Activated CD4-positive, alpha-beta T cell treated with anti-CD3 and anti-CD28 coated beads, Interleukin-2, amount 50 U/mL, for 1 hour (primary cell): ENCODE results near the gene ENO3.

ENCODE experiments used
- DNase-seq: peaks from one replicate; pipeline ENCODE4 v3.0.0-alpha.2; 2020

ENO3 gene

DNA sequence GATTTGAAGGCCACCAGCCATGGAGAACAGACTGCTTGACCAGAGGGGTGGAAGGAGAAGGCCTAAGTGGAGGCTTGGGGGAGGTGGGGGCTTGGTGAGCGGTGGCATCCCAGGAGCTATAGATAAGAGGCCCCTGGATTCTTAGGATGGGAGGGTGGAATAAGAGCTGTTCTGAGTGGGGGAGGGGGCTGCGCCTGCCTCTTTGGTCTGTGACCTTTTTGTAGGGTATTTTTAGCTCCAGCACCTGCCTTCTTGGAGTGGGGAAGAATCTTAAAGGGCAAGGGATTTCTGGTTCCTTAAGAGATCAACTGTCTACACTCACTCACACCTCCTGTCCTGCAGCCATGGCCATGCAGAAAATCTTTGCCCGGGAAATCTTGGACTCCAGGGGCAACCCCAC is 567 bp downstream of the ENO3 start:
- no peak for DNase-seq

GRCh38 chr17:4953451-4953961 is 2.6 kb downstream of the ENO3 start:
- DNase-seq = no peak

GRCh38 chr17:4955091-4955490 is 4.2 kb downstream of the ENO3 start:
- no peak for DNase-seq

GRCh38 chr17:4956493-4957061 is 5.7 kb downstream of the ENO3 start:
- peak; percentile 46 for DNase-seq

- no peak for DNase-seq
These were observed 7.2 kb downstream of the ENO3 start for GRCh38 chr17:4958102-4958501.

- DNase-seq = no peak
These were observed 8.5 kb downstream of the ENO3 start for GRCh38 chr17:4959261-4959965.

- no peak for DNase-seq
These were observed 9.5 kb downstream of the ENO3 start for GRCh38 chr17:4960279-4960922.

- DNase-seq = no peak
These were observed 14.5 kb downstream of the ENO3 start for GRCh38 chr17:4965311-4965986.

GRCh38 chr17:4966844-4967538 is 16.1 kb downstream of the ENO3 start:
- peak; percentile 90 for DNase-seq

GRCh38 chr17:4967539-4968485 is 16.9 kb downstream of the ENO3 start, which contains the start of gene SPAG7:
SPAG7 (minus strand) TSS chr17:4967817; CDS start chr17:4967804, 13 bp downstream.
- peak; percentile 92 for DNase-seq

GRCh38 chr17:4968486-4969046 is 17.6 kb downstream of the ENO3 start:
- no peak for DNase-seq

GRCh38 chr17:4969047-4969550 is 18.2 kb downstream of the ENO3 start:
- no peak for DNase-seq

GRCh38 chr17:4969551-4970173 is 18.7 kb downstream of the ENO3 start:
- DNase-seq = peak; percentile 4

GRCh38 chr17:4970273-4970672 is 19.4 kb downstream of the ENO3 start:
- DNase-seq = no peak

GRCh38 chr17:4971826-4972225 is 20.9 kb downstream of the ENO3 start:
- no peak for DNase-seq

GRCh38 chr17:4972322-4972721 is 21.4 kb downstream of the ENO3 start:
- no peak for DNase-seq

- no peak for DNase-seq
These were observed 21.8 kb downstream of the ENO3 start for GRCh38 chr17:4972752-4973151.

GRCh38 chr17:4973256-4974114 is 22.6 kb downstream of the ENO3 start:
- DNase-seq = no peak

DNA sequence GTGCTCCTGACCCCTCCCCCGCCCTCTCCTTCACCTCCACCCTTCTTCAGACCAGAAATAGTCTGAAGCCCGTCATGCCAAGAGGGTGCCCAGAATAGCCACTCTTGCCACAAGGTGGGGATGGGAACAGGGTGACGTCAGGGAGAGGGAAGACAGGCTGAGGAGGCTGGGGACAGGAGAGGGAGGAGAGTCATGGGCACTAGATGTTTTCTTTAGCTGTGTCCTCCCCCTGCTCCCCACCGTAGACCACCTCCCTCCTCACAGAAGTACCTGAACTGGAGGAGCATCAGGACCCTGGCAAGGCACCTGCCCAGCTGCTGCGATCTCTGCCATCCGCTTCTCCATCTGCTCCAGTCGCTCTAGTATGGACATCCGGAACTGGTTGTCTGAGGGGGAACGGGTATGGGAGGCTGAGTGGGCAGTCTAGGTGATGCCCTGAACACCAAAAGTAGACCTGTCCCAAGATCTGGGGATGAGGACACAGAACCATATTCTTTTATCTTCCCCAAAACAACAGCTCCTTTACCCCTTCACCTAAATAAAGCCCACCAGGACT is 23.3 kb downstream of the ENO3 start:
- DNase-seq = no peak
